Measurements from ENCODE around the gene SIGLEC15.
"Not testable (repeated sequence)": the region's sequence is repeated elsewhere in the genome, so short reads cannot be mapped to it uniquely, and the experiment has no call there.

The SIGLEC15 gene

DNA sequence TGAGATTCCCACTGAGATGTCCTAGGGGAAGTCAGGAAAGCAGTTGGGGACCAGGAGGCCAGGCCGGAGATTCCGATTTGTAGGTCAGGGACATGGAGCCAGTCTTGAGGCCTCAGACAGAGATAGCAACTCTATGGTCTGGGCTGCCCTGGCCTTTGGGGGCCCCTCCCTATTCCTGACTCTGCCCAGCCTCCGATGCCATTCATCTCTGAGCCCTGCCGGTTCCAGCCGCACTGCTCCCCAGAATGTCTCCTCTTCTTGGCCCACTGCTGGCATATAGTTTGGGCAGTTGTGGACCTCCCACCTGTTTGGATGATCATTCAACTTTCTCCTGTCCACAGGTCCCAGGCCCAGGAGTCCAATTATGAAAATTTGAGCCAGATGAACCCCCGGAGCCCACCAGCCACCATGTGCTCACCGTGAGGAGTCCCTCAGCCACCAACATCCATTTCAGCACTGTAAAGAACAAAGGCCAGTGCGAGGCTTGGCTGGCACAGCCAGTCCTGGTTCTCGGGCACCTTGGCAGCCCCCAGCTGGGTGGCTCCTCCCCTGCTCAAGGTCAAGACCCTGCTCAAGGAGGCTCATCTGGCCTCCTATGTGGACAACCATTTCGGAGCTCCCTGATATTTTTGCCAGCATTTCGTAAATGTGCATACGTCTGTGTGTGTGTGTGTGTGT lies 16.4 kb downstream of the SIGLEC15 start:
- no peak for DNase-seq

DNA sequence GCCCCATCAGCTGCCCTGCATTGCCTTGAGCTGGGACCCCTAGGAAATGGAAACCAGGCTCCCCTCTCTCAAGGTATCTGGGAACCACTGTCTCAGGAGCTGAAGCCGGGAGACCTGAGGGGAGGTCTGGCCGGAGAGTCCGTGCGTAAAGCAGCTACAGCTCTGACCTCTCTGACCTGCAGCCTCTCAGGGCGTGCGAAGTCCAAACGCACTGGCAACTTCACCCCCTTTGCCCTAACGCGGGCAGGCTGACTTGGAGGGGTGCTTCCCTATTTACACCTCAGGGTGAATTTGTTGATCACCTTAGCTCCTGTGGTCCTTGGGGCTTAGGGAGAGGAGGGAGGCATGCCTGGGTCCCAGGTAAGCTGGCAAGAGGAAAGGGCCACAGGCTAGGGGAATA lies 17.5 kb downstream of the SIGLEC15 start:
- no peak for DNase-seq

DNA sequence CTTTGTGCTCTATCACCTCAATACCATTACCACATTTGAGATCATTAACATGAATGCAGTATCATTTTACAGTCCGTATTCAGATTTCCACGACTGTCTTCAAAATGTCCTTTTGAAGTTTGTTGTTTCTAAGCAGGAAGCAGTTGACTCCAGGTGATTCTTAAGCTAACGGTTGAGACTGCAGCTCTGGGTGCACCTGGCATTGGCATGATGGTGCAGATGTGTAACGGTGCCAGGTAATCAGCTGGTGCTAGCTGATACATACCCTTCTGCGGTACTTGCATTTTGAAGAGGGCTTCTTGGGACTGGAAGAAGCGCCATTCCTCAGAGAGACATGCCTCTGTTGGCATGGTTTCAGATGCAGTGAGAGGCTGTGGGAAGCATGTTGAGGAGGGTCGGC lies 19.5 kb downstream of the SIGLEC15 start:
- no peak for DNase-seq

DNA sequence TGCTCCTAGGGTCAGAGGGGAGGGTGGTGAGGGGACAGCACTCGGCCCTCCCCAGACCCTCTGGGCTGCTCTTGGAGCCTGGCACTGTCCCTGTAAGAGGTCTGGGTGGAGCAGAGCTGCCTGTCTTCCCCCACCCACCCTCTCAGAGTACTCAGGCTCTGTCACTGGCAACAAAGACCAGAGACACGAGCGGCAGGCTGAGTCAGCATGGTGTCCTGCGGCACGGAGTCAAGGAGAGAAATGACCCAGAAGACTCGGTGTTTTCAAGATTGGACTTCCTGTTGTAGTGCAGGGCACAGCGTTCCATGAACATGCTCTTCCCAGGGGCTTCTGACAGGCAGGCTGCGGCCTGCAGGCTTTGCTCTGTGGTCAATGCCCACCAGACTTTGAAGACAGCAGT lies 19.9 kb downstream of the SIGLEC15 start:
- no peak for DNase-seq

DNA sequence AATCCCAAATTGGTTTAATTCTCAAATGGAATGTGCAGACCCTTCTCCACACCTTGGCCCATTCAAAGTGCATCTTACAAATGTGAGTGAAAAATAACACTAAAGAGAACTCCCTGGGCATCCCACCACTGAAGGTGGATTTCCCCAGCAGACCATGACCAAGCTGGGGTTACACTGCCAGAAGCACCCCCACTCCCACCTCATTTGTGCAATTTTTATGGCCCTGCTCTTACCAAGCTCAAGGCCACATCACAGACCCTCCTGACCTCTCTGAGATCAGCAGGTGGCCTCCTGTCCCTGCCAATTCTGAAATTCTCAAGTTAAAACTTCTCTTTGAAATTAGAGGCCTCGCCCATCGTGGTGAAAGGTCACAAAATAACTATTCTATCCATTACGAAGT lies 21.6 kb downstream of the SIGLEC15 start:
- DNase-seq, result no peak

DNA sequence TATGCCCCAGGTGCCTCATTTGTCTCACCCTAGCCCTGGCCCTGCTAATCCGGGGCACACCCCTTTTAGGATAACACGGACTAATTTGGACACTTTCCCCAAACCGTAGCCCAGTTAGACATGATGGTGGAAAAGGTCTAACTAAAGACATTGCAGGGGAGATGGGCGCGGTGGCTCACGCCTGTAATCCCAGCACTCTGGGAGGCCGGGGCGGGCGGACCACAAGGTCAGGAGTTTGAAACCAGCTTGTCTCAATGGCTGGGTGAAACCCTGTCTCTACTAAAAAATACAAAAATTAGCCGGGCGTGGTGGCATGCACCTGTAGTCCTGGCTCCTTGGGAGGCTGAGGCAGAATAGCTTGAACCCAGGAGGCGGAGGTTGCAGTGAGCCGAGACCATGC lies 23.2 kb downstream of the SIGLEC15 start:
- DNase-seq, result not testable (repeated sequence)

DNA sequence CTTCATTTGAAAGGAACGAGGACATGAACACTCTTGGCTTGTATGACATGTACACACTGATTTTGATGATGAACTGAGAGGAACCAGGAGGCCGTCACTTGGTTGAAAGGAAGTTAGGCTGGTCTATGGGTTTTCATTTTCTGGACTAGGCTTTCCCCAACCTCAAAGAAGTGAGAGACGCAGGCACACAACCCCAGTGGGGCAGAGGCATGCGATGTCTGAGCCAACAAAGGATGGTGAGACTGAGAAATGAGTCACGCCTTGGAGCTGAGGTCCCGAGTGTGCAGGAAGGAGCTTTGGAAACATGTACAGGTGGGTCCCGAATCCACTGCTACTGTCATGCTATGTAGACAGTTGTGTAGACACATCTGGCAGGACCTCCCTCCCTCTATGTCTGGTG lies 24.1 kb downstream of the SIGLEC15 start:
- no peak for DNase-seq

DNA sequence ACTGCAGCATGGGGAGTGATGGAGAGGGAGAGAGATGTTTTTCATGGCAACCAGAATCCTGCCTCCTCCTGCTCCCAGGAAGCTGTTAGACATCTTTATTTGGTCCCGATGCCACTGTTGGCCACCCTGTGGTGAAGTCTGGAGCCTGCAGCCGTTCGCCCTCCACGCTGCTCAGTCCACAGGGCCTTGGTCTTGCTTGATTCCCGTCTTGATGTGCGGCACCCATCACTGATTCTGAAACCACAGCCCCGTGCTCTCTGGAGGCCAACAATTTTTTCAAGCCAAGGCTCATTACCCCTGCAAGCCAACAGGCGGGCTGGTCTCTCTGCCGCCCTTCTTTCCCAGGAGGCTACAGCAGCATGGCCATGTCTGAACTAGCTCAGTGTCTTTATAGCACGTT lies 24.5 kb downstream of the SIGLEC15 start:
- no peak for DNase-seq

DNA sequence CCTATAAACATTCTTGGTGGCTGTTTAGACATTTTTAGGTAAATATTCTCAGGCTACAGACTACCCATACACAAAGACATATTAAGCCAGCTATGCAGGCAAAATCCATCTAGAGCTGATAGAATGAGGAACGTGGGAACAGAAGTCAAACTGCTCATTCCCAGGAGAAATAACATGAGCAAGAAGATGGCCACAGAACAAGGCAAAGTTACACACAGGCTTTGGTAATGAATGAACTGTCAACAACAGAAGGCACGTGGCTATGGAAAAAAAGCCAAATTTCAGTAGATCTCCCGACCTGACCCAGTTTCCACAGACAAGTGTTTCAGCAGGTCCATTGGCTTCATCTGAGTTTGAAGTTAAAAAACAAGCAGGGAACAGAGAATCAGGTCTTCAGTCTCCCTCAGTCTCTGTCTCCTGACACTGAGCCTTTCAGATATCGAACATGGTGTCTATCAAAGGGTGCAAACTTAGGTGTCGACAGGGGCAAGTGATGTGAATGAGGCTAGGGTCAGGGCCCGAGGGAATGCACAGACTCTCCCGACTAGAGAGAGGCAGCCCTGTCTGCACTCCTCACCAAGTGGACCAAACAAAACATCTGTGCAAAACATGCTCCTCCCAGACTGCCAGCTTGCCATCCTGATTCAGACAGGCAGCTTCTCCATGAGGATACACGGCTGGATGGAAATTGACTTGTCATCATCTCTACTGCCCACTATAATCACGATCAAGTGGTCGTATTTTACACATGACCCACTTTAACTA lies 25.9 kb downstream of the SIGLEC15 start:
- DNase-seq, result no peak

DNA sequence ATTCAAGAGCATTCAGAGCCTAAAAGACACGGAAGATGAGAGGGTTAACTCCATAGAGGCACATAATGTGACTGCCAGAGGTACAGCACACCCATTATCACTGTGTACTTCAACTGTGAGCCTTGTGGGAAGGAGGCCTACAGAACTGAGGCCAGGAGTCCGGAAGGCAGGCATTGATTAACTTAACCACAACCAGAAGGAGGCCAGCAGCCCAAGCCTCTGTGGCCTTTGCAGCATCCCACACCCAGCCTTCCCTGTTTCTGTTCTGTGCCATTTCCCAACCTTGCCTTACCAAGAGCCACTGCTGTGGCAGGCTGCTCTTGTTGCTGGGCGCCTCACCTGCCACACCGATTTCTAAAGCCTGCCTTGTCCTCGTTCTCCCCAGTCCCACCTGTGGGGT lies 27.2 kb downstream of the SIGLEC15 start:
- DNase-seq, result no peak

DNA sequence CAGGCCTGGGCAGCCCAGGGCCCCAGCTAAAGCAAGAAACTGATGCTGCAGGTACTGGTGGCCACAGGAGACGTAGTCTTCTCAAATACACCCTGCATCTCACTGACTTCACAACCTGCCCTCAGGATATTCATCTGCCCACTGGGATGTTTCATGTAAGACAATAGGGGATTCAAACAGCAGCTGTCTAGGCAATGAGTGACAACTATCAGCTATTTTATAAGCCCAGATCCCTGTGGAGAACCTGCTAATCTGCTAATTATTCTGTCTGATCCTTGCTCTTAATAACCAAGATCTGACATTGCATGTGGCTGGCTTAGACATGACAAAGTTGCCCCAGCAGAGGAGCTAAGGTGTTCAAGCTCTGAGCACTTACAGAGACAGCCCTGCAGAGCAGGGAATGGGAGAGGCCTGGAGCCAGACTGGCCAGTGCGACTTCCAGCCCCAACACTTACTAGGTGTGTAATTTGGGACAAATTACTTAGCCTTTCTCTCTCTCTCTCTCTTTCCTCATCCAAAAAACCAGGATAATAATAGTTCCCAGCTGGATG lies 28.6 kb downstream of the SIGLEC15 start:
- DNase-seq, result no peak

DNA sequence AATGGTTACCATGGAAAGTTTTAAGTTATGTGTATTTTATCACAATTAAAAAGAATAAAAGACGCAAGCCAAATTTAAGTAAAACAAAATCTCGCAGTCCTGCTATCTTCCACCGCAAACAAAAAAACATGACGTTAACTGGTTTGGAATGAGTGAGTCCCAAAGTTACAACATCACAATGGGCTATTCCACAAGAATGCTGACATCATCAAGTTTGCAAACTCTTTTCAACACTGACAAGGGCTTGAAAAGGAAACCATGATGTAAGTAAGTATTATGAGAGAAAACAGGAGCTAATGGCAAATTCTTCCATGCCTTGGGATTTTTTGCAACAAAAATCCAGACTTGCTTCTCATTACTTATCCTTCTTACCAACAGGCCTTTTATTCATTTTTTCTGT lies 31.1 kb downstream of the SIGLEC15 start:
- no peak for DNase-seq

DNA sequence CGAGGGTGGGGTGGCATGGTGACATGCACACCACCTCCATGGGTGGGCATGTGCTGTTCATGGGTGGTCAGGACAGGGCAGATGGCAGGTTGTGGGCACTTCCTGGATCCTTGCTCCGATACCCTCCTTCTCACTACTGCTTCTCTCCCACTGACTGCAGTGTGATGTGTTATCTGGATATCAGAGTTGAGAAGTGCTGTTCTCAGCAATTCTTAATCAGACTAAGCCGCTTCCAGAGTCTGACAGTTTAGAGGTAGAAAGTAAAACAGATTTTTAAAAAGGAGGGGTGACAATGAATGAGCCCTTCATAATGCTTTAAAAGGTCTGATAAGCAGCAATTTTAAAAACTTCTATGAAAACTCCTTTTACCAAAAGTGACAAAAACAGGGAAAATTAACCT lies 33.9 kb downstream of the SIGLEC15 start:
- no peak for DNase-seq

DNA sequence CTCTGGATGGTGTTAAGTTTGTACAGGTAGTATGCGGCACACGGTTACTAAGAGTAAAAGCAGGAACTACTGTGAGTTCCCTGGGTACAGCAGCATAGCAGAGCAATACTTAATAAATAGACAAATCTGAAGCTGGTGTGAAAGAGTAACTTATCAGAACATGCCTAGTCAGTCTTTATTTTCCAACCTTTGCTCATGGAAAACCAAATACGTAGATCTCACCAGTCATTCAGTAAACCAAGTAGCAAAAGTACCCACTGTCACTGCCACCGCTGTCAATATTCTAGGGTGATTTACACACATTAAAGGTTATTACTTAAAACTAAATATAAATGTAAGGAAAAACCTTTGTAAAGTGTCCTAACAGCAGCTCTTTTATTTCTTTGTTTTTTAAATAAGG lies 35.0 kb downstream of the SIGLEC15 start:
- DNase-seq, result no peak

DNA sequence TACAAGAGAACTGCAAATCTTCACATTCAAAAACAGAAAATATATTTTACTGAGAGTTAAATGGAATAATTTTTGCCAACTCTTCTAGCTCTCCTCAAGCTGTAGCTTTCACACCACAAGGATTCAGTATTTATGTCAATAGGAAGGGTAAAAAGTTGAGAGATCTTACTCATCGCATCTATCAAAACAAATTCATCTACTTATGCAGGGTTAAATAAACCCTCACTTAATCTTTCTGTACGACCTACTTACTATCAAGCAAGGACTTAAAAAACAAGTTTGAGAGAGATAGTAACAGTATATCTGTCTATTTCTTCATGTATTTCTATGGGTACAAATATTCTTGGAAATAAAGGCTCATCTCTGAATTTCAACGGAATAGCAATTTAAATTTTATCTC lies 35.5 kb downstream of the SIGLEC15 start:
- no peak for DNase-seq

DNA sequence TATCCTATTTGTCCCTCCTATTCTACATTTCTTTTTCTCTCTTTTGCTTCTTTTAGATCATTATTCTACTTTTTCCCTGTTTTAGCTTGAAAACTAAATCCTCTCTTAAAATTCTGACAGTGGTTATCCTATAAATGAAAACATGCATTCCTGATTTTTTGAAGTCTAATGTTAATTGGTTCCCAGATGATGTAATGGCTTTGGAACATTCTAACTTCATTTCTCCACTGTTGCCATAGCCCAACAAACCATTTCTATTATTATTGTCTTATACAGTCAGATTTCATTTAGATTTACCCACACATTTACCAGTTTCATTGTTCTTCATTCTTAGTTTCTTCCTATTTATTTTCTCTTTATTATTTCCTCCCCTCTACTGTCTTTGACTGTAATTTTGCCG lies 36.5 kb downstream of the SIGLEC15 start:
- DNase-seq, result no peak

DNA sequence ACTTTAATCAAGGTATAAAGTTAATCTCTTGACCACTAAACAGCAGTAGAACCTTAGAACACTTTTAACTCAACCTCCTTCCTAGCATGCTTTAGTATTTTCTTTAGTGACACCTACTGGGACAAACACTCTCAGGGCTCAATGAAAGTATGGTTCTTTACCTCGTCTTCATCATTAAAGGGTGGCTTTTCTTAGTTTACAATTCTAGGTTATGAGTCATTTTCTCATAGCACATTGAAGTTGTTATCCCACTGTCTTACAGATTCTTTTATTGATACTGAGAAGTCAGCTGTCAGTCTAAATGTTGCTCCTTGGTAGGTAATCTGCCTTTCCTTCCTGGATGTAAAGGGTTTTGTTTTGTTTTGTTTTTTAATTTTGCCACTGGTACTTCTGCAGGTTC lies 38.0 kb downstream of the SIGLEC15 start:
- DNase-seq, result no peak

DNA sequence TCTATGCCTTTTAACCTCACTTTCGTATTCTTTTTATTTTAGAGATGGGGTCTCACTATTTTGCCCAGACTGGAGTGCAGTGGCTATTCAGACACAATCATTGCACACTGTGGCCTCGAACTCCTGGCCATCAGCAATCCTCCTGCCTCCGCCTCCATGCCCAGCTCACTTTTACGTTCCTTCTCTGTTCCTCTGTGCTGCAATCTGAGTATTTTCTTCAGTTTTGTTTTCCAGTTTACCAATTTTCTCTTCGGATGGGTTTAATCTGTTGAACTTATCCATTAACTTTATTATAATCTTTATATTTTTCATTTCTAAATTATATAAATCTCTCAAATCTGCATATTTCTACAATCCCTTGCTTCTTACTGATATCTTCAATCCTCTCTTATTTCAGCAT lies 38.6 kb downstream of the SIGLEC15 start:
- DNase-seq, result no peak

DNA sequence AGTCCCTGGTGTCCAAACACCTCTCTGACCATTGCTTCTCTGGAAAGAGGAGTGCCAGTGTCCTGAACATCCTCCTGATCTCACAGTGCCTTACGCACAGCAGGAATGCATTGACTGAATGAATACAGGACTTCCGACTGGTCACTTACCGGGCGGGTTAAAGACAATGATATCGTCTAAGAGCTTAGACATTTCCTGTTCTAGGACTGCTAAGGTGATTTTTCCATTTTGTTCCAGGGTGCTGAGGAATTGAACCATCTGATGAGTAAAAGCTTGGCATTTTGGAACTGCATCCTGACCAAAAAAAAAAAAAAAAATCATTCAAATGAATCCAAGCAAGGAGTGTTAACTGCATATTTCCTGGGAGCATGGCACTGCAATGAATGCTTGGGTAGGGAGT lies 40.0 kb downstream of the SIGLEC15 start:
- DNase-seq, result no peak

DNA sequence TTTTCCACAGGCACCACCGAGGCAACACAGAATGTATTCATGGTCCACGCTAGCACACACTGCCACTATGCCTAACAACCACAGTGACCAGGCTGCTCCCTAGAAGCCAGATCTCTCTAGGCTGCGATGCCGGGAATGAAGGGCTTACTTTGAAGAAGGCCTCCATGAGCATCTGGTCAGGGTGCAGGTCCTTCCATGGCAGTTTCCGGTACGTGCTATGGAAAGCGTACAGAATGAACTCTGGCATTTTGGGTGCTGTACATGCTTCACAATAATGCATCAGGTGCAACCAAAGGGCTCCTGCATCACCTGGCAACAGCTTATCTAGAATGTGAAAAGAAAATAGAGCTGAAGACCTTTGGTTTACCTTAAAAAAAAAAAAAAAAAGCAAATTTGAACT lies 44.9 kb downstream of the SIGLEC15 start:
- DNase-seq, result no peak

DNA sequence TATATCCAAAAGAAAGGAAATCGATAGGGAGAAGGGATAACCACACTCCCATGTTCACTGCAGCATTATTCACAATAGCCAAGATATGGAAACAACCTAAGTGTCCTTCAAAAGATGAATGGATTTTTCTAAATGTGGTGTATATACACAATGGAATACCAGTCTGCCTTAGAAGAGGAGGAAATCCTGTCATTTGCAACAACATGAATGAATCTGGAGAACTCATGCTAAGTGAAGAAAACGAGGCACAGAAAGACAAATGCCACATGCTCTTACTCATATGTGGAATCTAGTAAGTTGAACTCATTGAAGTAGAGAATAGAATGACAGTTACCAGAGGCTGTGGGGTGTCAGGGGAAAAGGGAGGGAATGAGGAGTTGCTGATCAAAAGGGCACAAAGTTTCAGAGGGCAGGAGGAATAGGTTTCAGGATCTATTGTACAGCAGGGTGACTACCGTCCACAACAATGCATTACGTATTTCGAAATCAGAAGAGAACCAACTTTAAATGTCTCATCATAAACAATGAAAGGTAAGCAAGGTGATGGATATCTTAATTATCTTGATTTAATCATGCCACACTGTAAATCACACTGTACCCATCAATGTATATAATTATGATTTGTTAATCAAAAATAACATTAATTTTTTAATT lies 46.1 kb downstream of the SIGLEC15 start:
- DNase-seq, result no peak

DNA sequence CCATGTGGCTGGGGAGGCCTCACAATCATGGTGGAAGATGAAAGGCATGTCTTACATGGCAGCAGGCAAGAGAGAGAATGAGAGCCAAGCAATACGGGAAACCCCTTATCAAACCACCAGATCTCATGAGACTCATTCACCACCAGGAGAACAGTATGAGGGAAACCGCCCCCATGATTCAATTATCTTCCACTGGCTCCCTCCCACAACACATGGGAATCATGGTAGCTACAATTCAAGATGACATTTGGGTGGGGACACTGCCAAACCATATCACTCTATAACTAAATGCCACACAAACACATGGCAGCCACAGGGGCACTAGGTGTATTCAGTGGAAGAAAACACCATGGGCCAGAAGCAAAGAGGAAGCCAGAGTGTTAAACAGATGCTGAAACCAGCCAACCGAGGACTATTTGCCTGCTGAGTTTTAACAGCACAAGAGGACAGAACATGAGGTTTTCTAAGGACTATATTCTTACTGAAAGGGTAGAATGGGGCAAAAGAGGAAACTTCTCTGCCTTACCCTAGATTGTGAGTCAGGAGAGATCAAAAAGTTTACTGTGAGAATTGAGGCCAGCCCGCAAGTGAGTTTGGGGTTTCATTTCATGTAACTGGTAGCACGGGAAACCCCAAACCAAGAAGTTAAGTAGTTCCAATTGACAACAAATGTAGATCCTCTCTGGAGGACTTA lies 49.2 kb downstream of the SIGLEC15 start:
- DNase-seq, result no peak

Measured in nucleus accumbens (tissue), 56 donors.